Activated T-cell treated with anti-CD3 and anti-CD28 coated beads, Interleukin-2, amount 50 U/mL, for 4 hours (primary cell): Measurements from ENCODE around the gene RNF144B. TPM values are rescaled to one million over a fixed set of nuclear protein-coding genes. Genes with fewer than 3 reads are reported as not detected.
"Not testable (repeated sequence)": the region's sequence is repeated elsewhere in the genome, so short reads cannot be mapped to it uniquely, and the experiment has no call there.

Experiments used
- ATAC-seq, 2 donors: fragments of 200-7000 bp; cut with Tn5 transposase; one replicate each; pipeline ENCODE4 v1.10.0; 2021
- DNase-seq: peaks from one replicate; pipeline ENCODE4 v3.0.0-alpha.2; 2020
- H3K27me3 Mint-ChIP-seq: one replicate; pipeline ENCODE4 v1.8.0; 2021; ENCODE audit warnings: low read depth, mixed read lengths
- H3K36me3 Mint-ChIP-seq: one replicate; pipeline ENCODE4 v1.8.0; 2022; ENCODE audit warnings: mixed read lengths; ENCODE audit not compliant: insufficient read depth
- H3K4me1 Mint-ChIP-seq: one replicate; pipeline ENCODE4 v1.8.0; 2021; ENCODE audit warnings: low read depth, mixed read lengths
- H3K4me3 Mint-ChIP-seq: one replicate; pipeline ENCODE4 v1.8.0; 2021; ENCODE audit warnings: mild to moderate bottlenecking, moderate library complexity, mixed read lengths
- H3K9me3 Mint-ChIP-seq: one replicate; pipeline ENCODE4 v1.8.0; 2021; ENCODE audit warnings: mixed read lengths
- total RNA-seq, 3 donors: library from RNA; stranded (reverse); gene quantifications; one replicate each; pipeline ENCODE4 v1.2.1, GENCODE V29; 2021

Gene RNF144B
- total RNA-seq, 3 donors from 2014 or later: 0.61 to 1.8 (median 1.4) TPM

- Mint-ChIP-seq H3K27me3 (no peaks in the 10 kb centered on the region), H3K4me1 (peaks cover 35% of the 10 kb centered on the region), H3K4me3 (peak overlapping the region; percentile 92), H3K36me3 (no peaks in the 10 kb centered on the region), H3K9me3 (no peaks in the 10 kb centered on the region)
- ATAC-seq (no peak), DNase-seq (no peak)
These were observed 1.1 kb downstream of the RNF144B start for GRCh38 chr6:18388271-18388670.

- H3K4me3 Mint-ChIP-seq: no peak overlapping the region
- no peaks in the 10 kb centered on the region for H3K36me3 Mint-ChIP-seq
- H3K27me3 Mint-ChIP-seq: no peaks in the 10 kb centered on the region
- ATAC-seq (no peak), DNase-seq (no peak)
- no peaks in the 10 kb centered on the region for H3K9me3 Mint-ChIP-seq
- H3K4me1 Mint-ChIP-seq: peaks cover 35% of the 10 kb centered on the region
These were observed 1.8 kb downstream of the RNF144B start for GRCh38 chr6:18388942-18389341.

- Mint-ChIP-seq H3K9me3 (no peaks in the 10 kb centered on the region), H3K4me1 (peaks cover 35% of the 10 kb centered on the region), H3K4me3 (no peak overlapping the region), H3K27me3 (no peaks in the 10 kb centered on the region), H3K36me3 (peaks cover under 1% of the 10 kb centered on the region)
- no peak for DNase-seq
- no peak for ATAC-seq
These were observed 2.3 kb downstream of the RNF144B start for GRCh38 chr6:18389479-18389878.

GRCh38 chr6:18390476-18390875 lies 3.3 kb downstream of the RNF144B start:
- Mint-ChIP-seq H3K36me3 (peaks cover 4% of the 10 kb centered on the region), H3K4me3 (no peak overlapping the region), H3K4me1 (peaks cover 35% of the 10 kb centered on the region), H3K9me3 (no peaks in the 10 kb centered on the region), H3K27me3 (no peaks in the 10 kb centered on the region)
- no peak for DNase-seq
- no peak for ATAC-seq

- H3K4me3 Mint-ChIP-seq: no peak overlapping the region
- H3K9me3 Mint-ChIP-seq: no peaks in the 10 kb centered on the region
- H3K36me3 Mint-ChIP-seq: peaks cover 5% of the 10 kb centered on the region
- no peak for ATAC-seq
- no peaks in the 10 kb centered on the region for H3K27me3 Mint-ChIP-seq
- peaks cover 35% of the 10 kb centered on the region for H3K4me1 Mint-ChIP-seq
- DNase-seq: no peak
These were observed 3.9 kb downstream of the RNF144B start for GRCh38 chr6:18391023-18391422.

DNA sequence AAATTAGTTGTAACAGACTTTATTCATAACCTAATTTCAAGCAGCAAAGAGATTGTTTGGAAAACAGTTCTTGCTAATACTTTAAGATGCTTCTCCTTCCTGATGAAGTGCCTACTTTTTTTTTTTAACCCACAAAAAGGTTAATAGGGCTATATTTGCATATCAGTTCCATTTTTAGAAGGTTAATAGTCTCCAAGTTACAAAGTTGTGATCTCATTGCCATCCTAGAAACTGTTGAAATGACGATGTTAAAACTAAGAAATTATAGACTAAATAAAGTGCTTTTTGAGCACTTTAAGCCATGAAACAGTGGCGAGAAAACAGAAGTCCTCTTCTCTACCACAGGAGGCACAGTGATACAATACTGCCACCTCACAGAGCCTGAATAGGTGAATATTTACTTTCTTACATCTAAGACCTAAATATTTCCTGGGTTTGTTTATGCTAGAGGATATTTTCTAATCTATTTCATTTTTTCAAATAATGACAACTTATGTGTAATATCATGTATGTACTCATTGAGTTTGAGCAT lies 5.3 kb downstream of the RNF144B start:
- no peaks in the 10 kb centered on the region for H3K27me3 Mint-ChIP-seq
- peaks cover 9% of the 10 kb centered on the region for H3K36me3 Mint-ChIP-seq
- H3K9me3 Mint-ChIP-seq: no peaks in the 10 kb centered on the region
- DNase-seq (no peak), ATAC-seq (no peak)
- no peak overlapping the region for H3K4me3 Mint-ChIP-seq
- H3K4me1 Mint-ChIP-seq: peaks cover 23% of the 10 kb centered on the region

- Mint-ChIP-seq H3K4me3 (no peak overlapping the region), H3K9me3 (no peaks in the 10 kb centered on the region), H3K27me3 (no peaks in the 10 kb centered on the region), H3K36me3 (peaks cover 9% of the 10 kb centered on the region), H3K4me1 (peaks cover 14% of the 10 kb centered on the region)
- peak; percentile 25 to 37 for ATAC-seq
- no peak for DNase-seq
These were observed 6.5 kb downstream of the RNF144B start for GRCh38 chr6:18393698-18394097.

DNA sequence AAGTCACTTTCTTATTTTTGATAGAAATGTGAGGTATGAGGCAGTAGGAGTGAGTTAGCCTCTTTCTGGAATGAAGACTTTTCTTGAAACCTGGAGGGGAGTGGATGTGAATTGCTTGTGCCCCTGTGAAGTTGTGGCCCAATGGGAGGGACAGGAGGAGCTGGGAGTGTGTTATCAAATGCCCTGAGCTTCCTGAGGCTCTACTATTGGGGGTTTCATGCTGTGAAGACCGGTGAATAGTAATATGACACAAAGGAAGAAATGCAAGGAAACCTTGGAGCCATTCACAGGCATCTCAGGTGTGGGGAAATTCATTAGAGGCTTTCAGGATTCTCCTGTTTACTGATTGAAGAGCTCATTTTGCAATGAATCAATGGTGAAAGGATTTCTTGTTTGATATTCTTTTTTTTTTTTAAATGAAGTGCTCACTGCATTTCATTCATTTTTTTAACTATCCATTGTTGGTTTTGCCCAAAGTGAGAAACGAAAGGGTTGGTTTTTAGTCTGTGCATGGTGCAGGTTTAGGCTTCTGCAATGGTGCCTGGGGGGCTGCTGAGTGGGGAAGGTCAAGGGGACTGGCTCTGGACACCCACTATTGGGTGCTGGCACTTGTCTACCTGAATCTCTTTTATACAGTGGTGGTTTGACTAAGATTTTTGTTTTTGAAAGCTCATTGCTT lies 8.2 kb downstream of the RNF144B start:
- peaks cover 4% of the 10 kb centered on the region for H3K4me1 Mint-ChIP-seq

GRCh38 chr6:18395856-18396197 lies 8.7 kb downstream of the RNF144B start:
- Mint-ChIP-seq H3K4me1 (peaks cover 6% of the 10 kb centered on the region), H3K4me3 (no peak overlapping the region), H3K36me3 (peaks cover 12% of the 10 kb centered on the region), H3K9me3 (no peaks in the 10 kb centered on the region), H3K27me3 (no peaks in the 10 kb centered on the region)
- ATAC-seq (no peak), DNase-seq (no peak)

More for the DNA sequence above, 8.2 kb downstream of the RNF144B start:
- Mint-ChIP-seq H3K36me3 (peaks cover 12% of the 10 kb centered on the region), H3K9me3 (no peaks in the 10 kb centered on the region), H3K27me3 (no peaks in the 10 kb centered on the region), H3K4me3 (no peak overlapping the region)
- DNase-seq (no peak), ATAC-seq (no peak)

GRCh38 chr6:18397701-18398100 lies 10.6 kb downstream of the RNF144B start:
- Mint-ChIP-seq H3K4me1 (peaks cover 11% of the 10 kb centered on the region), H3K27me3 (no peaks in the 10 kb centered on the region), H3K36me3 (peaks cover 12% of the 10 kb centered on the region), H3K9me3 (no peaks in the 10 kb centered on the region), H3K4me3 (no peak overlapping the region)
- ATAC-seq (no peak), DNase-seq (no peak)

DNA sequence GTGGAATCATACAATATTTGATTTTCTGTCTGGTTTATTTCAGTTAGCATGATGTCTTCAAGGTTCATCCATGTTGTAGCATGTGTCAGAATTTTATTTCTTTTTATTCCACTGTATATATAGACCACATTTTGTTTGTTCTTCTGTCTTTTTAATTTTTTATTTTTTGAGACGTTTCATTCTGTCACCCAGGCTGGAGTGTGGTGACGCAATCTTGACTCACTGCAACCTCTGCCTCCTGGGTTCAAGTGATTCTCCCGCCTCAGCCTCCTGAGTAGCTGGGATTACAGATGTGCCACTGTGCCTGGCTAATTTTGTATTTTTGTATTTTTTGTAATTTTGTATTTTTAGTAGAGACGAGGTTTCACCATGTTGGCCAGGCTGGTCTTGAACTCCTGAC lies 11.1 kb downstream of the RNF144B start:
- DNase-seq, H3K9me3 Mint-ChIP-seq, H3K4me3 Mint-ChIP-seq, ATAC-seq, H3K27me3 Mint-ChIP-seq: not testable (repeated sequence)
- H3K36me3 Mint-ChIP-seq: peaks cover 12% of the 10 kb centered on the region
- H3K4me1 Mint-ChIP-seq: peaks cover 11% of the 10 kb centered on the region

DNA sequence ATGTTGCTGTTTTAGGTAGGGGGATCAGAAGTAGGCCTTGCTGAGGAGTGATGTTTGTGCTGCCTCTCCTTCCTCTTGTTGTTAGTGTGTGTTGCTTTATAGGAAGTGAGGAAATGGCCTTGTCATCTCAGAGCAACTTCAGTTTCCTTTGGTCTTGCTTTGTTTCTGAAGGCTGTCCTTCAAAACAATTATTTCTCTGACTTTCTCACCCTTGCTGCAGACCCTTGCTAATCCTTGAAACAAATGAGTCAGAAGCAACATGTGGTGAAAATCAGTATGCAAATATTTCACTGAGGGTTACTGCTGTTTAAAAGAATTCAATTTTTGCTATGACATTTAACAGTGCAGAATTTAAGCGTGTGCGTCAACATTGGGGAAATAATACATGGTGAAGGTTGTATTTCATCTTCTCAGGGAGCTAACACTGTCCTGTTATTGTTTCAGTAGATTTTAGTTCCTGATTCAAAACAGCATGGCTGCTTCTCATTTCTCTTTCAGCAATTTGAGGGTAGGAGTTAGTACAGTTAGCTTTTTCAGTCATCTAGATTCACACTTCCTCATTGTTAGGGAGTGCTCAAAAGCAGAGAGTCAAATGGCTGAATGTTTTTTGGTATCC lies 13.8 kb downstream of the RNF144B start:
- ATAC-seq (peak; percentile 66 to 69), DNase-seq (no peak)
- no peaks in the 10 kb centered on the region for H3K27me3 Mint-ChIP-seq
- no peaks in the 10 kb centered on the region for H3K9me3 Mint-ChIP-seq
- H3K4me3 Mint-ChIP-seq: no peak overlapping the region
- H3K4me1 Mint-ChIP-seq: peaks cover 11% of the 10 kb centered on the region
- H3K36me3 Mint-ChIP-seq: peaks cover 13% of the 10 kb centered on the region

DNA sequence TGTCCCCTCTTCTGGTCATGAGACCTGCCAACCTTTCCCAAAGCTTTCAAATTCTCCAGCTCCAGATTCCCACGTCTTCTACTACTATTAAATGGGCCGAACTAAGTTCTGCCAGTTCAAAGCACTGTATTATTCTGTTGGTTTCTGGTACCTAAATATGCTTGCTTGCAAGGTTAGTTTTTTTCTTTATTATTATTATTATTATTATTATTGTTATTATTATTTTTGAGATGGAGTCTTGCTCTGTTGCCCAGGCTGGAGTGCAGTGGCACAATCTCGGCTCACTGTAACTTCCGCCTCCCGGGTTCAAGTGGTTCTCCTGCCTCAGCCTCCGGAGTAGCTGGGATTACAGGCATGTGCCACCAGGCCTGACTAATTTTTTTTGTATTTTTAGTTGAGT lies 17.8 kb downstream of the RNF144B start:
- not testable (repeated sequence) for DNase-seq, H3K4me3 Mint-ChIP-seq, ATAC-seq, H3K9me3 Mint-ChIP-seq, H3K27me3 Mint-ChIP-seq
- peaks cover 11% of the 10 kb centered on the region for H3K4me1 Mint-ChIP-seq
- H3K36me3 Mint-ChIP-seq: peaks cover 13% of the 10 kb centered on the region

DNA sequence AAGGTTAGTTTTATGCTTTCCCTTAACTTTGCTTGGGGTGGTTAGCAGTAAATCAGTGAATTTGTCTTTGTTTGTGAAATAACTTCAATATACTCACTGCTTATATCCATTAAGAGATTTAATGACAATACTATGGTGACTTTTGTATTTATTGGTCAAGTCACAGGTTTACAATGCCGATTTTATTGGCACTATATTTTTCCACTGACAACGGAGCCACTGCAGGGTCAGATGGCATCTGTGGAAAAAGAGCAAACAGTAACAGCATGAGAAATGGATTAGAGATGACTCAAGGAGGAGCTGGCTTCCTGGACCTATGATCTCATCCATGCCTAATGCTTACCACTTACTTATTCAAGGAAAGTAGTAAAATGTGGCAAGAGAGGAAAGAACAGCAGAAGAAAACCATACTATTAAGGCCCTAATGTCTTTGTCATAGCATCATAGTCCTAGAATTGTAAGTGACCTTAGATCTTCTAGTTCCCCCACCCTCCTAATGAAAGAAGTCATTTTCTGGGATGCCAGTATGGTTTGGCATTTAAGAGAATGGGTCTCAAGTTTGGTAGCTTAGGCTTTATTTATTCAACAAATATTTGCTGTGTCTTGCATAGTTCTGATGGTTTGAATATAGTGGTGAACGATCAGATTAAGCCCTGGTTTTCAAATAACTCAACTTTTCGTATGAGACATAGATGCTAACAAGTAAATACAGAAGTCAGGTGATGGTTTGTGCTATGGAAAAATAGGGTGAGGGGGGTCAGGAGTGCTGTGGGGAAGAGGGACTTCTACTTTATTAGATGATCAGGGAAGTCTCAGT lies 18.5 kb downstream of the RNF144B start:
- H3K27me3 Mint-ChIP-seq: no peaks in the 10 kb centered on the region
- H3K36me3 Mint-ChIP-seq: peaks cover 18% of the 10 kb centered on the region
- no peak overlapping the region for H3K4me3 Mint-ChIP-seq
- DNase-seq: no peak
- ATAC-seq: no peak
- H3K9me3 Mint-ChIP-seq: no peaks in the 10 kb centered on the region
- peaks cover 7% of the 10 kb centered on the region for H3K4me1 Mint-ChIP-seq
